Lung (tissue), 11 donors: Measurements from ENCODE around the gene LASP1NB.
A peak's percentile ranks its signal among the peaks of the same experiment; 100 is the strongest.

Experiments used
- ATAC-seq: fragments of 200-7000 bp; cut with Tn5 transposase; one replicate; pipeline ENCODE4 v1.9.1; 2020; ENCODE audit warnings: moderate number of reproducible peaks; ENCODE audit not compliant: insufficient read depth, low FRiP score
- DNase-seq, 3 donors: peaks; one replicate each; pipeline ENCODE4 v3.0.0-alpha.2; 2013 to 2017
- H3K27ac ChIP-seq, 2 donors: one replicate each; pipeline ENCODE4 v1.5.1; 2013; ENCODE audit warnings: mild to moderate bottlenecking in 2 of 2, moderate library complexity in 2 of 2, control low read depth in 1 of 2, inconsistent platforms in 1 of 2, low read depth in 1 of 2, low read length in 1 of 2
- H3K27me3 ChIP-seq, 3 donors: one replicate each; pipeline ENCODE4 v1.5.1; 2013; ENCODE audit warnings: low read length in 2 of 3; ENCODE audit not compliant: control insufficient read depth in 3 of 3, insufficient read depth in 3 of 3
- H3K36me3 ChIP-seq, 4 donors: one replicate each; pipeline ENCODE4 v1.5.1; 2013; ENCODE audit warnings: low read length in 4 of 4, mild to moderate bottlenecking in 1 of 4, moderate library complexity in 1 of 4; ENCODE audit not compliant: control insufficient read depth in 4 of 4, insufficient read depth in 4 of 4
- H3K4me1 ChIP-seq, 5 donors: one replicate each; pipeline ENCODE4 v1.5.1; 2013; ENCODE audit warnings: low read length in 5 of 5, mild to moderate bottlenecking in 2 of 5, moderate library complexity in 1 of 5; ENCODE audit not compliant: control insufficient read depth in 5 of 5, insufficient read depth in 5 of 5
- H3K4me3 ChIP-seq: one replicate; pipeline ENCODE4 v1.5.1; 2013; ENCODE audit warnings: mild to moderate bottlenecking, control low read depth, moderate library complexity
- H3K9ac ChIP-seq, 2 donors: one replicate each; pipeline ENCODE4 v1.5.1; 2013; ENCODE audit warnings: low read length in 2 of 2, control low read depth in 1 of 2; ENCODE audit not compliant: insufficient read depth in 1 of 2
- H3K9me3 ChIP-seq, 4 donors: one replicate each; pipeline ENCODE4 v1.5.1; 2013; ENCODE audit warnings: low read length in 3 of 4, mild to moderate bottlenecking in 1 of 4, moderate library complexity in 1 of 4; ENCODE audit not compliant: control insufficient read depth in 4 of 4, insufficient read depth in 3 of 4
- WGBS, 2 donors: extraction: QIAGEN DNeasy Blood & Tissue Kit; methylation state at CpG; one replicate each; pipeline ENCODE4 v1.1.7; 2013; 5-methylcytosine and 5-hydroxymethylcytosine counted together
- TF ChIP-seq, protein P1 (sequence below): IDR thresholded peaks from 2 replicates; pipeline ENCODE4 v1.5.1; 2012; ENCODE audit warnings: mild to moderate bottlenecking; ENCODE audit errors: control extremely low read depth, extremely low read depth
- donor health status: control.
- donor health status: control.
- donor health status: Bipolar disorder and iron deficiency.
- donor health status: healthy.
- donor health status: DM: yes; HTN: yes; CAD: no.

LASP1NB gene

DNA sequence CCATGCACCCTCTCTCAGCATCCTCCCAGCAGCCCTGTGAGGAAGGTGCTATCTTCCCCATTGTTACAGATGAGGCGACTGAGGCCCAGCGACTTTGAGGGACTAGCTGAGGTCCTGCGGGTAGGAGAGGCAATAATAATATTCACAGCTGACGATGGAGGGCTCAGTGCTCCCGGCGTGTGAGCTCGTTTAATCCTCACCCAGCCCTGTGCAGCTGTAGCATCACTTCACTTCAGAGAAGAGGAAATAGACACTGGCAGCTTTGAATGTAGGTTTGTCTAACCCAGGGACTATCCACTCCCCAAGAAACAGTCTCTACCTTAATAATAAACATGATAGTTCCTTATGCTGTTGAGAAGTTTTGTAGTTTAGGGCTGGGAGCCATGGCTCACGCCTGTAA, 34.0 kb upstream of the LASP1NB start:
- H3K27ac ChIP-seq, result no peak overlapping the region
- no peak for DNase-seq
- WGBS, 2 donors, result 81 to 84% methylated on average over 8 of the region's 8 CpGs
- TF ChIP-seq, protein P1, sequence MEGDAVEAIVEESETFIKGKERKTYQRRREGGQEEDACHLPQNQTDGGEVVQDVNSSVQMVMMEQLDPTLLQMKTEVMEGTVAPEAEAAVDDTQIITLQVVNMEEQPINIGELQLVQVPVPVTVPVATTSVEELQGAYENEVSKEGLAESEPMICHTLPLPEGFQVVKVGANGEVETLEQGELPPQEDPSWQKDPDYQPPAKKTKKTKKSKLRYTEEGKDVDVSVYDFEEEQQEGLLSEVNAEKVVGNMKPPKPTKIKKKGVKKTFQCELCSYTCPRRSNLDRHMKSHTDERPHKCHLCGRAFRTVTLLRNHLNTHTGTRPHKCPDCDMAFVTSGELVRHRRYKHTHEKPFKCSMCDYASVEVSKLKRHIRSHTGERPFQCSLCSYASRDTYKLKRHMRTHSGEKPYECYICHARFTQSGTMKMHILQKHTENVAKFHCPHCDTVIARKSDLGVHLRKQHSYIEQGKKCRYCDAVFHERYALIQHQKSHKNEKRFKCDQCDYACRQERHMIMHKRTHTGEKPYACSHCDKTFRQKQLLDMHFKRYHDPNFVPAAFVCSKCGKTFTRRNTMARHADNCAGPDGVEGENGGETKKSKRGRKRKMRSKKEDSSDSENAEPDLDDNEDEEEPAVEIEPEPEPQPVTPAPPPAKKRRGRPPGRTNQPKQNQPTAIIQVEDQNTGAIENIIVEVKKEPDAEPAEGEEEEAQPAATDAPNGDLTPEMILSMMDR, result no peak
- H3K4me3 ChIP-seq, result no peak overlapping the region
- no peak for ATAC-seq
- H3K4me1 ChIP-seq, result peaks cover 0 to 32% (median 6%) of the 10 kb centered on the region in 5 donors
- no peaks in the 10 kb centered on the region for H3K27me3 ChIP-seq
- no peaks in the 10 kb centered on the region for H3K9me3 ChIP-seq
- H3K36me3 ChIP-seq, result peaks cover 0 to 67% (median 26%) of the 10 kb centered on the region in 4 donors
- H3K9ac ChIP-seq, result no peak overlapping the region

DNA sequence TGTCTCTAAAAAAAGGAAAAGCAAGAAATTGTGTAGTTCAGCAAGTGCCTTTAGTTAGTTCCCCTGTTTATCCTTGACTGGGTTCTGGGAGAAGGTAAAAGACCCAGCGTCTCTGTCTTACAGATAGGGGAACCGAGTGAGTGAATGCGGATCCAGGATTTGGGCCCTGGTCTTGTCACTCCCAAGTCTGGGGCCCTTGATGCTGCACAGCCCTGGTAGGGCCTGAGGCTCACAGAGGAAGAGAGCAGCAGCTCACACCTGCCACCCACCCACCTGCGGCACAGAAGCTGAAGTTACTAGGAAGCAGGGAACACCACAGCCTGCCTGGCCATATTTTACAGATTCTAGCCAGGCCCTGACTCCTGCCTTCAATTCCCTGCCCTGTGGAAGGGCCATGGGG, 33.3 kb upstream of the LASP1NB start:
- Histone ChIP-seq H3K36me3 (peaks cover 0 to 69% (median 27%) of the 10 kb centered on the region in 4 donors), H3K4me1 (peaks cover under 1 to 33% (median 8%) of the 10 kb centered on the region in 5 donors), H3K27me3 (no peaks in the 10 kb centered on the region), H3K9ac (no peak overlapping the region), H3K9me3 (no peaks in the 10 kb centered on the region), H3K4me3 (no peak overlapping the region), H3K27ac (peak overlapping the region in 1 of 2 donors; percentile 39)
- DNase-seq (no peak), ATAC-seq (no peak)
- TF ChIP-seq, protein P1, result no peak
- WGBS, 2 donors, result 88 to 91% methylated on average over 4 of the region's 4 CpGs

DNA sequence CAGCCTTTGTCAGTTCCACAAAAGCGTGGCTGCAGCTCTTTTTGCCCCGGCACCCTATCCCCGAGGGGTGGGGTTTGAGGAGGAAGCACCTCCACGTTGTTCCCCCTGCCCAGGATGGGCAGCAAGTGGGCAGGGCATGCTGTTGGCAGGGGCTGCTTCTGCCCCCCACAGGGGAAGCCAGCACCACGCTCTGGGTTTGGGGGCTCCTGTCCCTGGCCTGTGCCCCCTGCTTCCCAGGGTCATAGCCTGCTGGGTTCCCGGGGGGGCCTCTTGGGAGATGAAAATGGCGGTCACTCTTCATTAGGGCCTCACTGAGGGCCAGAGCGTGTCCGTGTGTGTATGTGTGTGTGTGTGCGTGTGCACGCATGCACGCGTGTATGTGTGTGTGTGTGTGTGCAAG, 32.8 kb upstream of the LASP1NB start:
- peaks cover 6 to 38% (median 8%) of the 10 kb centered on the region in 5 donors for H3K4me1 ChIP-seq
- ATAC-seq, result no peak

More for the DNA sequence above, 32.8 kb upstream of the LASP1NB start:
- no peak overlapping the region for H3K9ac ChIP-seq
- no peak overlapping the region for H3K4me3 ChIP-seq
- H3K36me3 ChIP-seq, result peaks cover 0 to 66% (median 31%) of the 10 kb centered on the region in 4 donors
- TF ChIP-seq, protein P1, result no peak
- H3K27ac ChIP-seq, result no peak overlapping the region
- WGBS, 2 donors, result 79 to 84% methylated on average over 13 of the region's 13 CpGs
- no peak for DNase-seq
- H3K9me3 ChIP-seq, result no peaks in the 10 kb centered on the region
- H3K27me3 ChIP-seq, result no peaks in the 10 kb centered on the region
